WTC11 (cell line): ENCODE results near the gene RPS10. TPM values are rescaled to one million over a fixed set of nuclear protein-coding genes. Genes with fewer than 3 reads are reported as not detected.
A peak's percentile ranks its signal among the peaks of the same experiment; 100 is the strongest.

Source experiments
- ATAC-seq: fragments of 200-7000 bp; cut with Tn5 transposase; 2 replicates; pipeline ENCODE4 v1.10.0; 2021; ENCODE audit warnings: mild to moderate bottlenecking, moderate library complexity
- CTCF ChIA-PET: fragments of 300-600 bp; sonication (Branson Sonifier 250); formaldehyde crosslinking; loops from one replicate; lab custom pipeline; 2021; ENCODE audit warnings: antibody characterized with exemption; lab: Charles Lee
- POLR2A ChIA-PET: fragments of 350-600 bp; sonication (Branson Sonifier 250); formaldehyde crosslinking; loops from one replicate; lab custom pipeline; 2021; ENCODE audit warnings: antibody characterized with exemption; lab: Charles Lee
- DNase-seq: peaks from one replicate; pipeline ENCODE4 v3.0.0; 2021; ENCODE audit warnings: low spot score
- H3K27ac Mint-ChIP-seq: 2 replicates; pipeline ENCODE4 v1.8.0; 2021; ENCODE audit warnings: mixed read lengths
- H3K27me3 Mint-ChIP-seq: 2 replicates; pipeline ENCODE4 v1.8.0; 2021; ENCODE audit warnings: low read depth, mild to moderate bottlenecking, moderate library complexity, mixed read lengths
- H3K36me3 Mint-ChIP-seq: 2 replicates; pipeline ENCODE4 v1.8.0; 2021; ENCODE audit warnings: mixed read lengths
- H3K4me1 Mint-ChIP-seq: 2 replicates; pipeline ENCODE4 v1.8.0; 2022; ENCODE audit warnings: mixed read lengths
- H3K4me3 Mint-ChIP-seq: 2 replicates; pipeline ENCODE4 v1.8.0; 2021; ENCODE audit warnings: mild to moderate bottlenecking, moderate library complexity, mixed read lengths
- H3K9me3 Mint-ChIP-seq: 2 replicates; pipeline ENCODE4 v1.8.0; 2021; ENCODE audit warnings: mixed read lengths
- ATF6 ChIP-seq: sonication (generic); formaldehyde crosslinking; IDR thresholded peaks from 2 replicates; pipeline ENCODE4 v1.8.1; 2023; ENCODE audit warnings: mild to moderate bottlenecking, missing genetic modification reagents
- CREM ChIP-seq: sonication (generic); formaldehyde crosslinking; IDR thresholded peaks from 2 replicates; pipeline ENCODE4 v1.8.1; 2022; ENCODE audit warnings: mild to moderate bottlenecking, missing genetic modification reagents, moderate library complexity
- ERG ChIP-seq: fragments of 250-450 bp; sonication (Bioruptor Pico); IDR thresholded peaks from 2 replicates; pipeline ENCODE4 v1.8.0; 2021; ENCODE audit warnings: mild to moderate bottlenecking
- FOXP1 ChIP-seq: sonication (generic); formaldehyde crosslinking; IDR thresholded peaks from 2 replicates; pipeline ENCODE4 v1.8.0; 2022; ENCODE audit warnings: missing genetic modification reagents, mild to moderate bottlenecking, moderate library complexity, borderline replicate concordance
- HMGA2 ChIP-seq: fragments of 250-450 bp; sonication (Bioruptor Pico); IDR thresholded peaks from 2 replicates; pipeline ENCODE4 v1.4.0; 2021; ENCODE audit warnings: mild to moderate bottlenecking, moderate library complexity
- HMGXB4 ChIP-seq: sonication (generic); formaldehyde crosslinking; IDR thresholded peaks from 2 replicates; pipeline ENCODE4 v1.8.1; 2023; ENCODE audit warnings: mild to moderate bottlenecking, moderate library complexity, missing genetic modification reagents
- IRF1 ChIP-seq: sonication (generic); formaldehyde crosslinking; IDR thresholded peaks from 2 replicates; pipeline ENCODE4 v1.8.0; 2023; ENCODE audit warnings: missing genetic modification reagents
- JAZF1 ChIP-seq: fragments of 250-450 bp; sonication (Bioruptor Pico); IDR thresholded peaks from 2 replicates; pipeline ENCODE4 v1.9.0; 2021; ENCODE audit warnings: moderate library complexity, mild to moderate bottlenecking, inconsistent platforms
- MXD4 ChIP-seq: fragments of 250-450 bp; sonication (Bioruptor Pico); IDR thresholded peaks from 2 replicates; pipeline ENCODE4 v1.8.0; 2021; ENCODE audit warnings: mild to moderate bottlenecking, moderate library complexity, borderline replicate concordance
- NR1H2 ChIP-seq: sonication (generic); formaldehyde crosslinking; IDR thresholded peaks from 2 replicates; pipeline ENCODE4 v1.9.0; 2021; ENCODE audit warnings: mild to moderate bottlenecking, moderate library complexity, missing genetic modification reagents
- NR3C1 ChIP-seq: sonication (generic); formaldehyde crosslinking; conservative IDR thresholded peaks from 2 replicates; pipeline ENCODE4 v1.8.1; 2023; ENCODE audit warnings: low read depth, mild to moderate bottlenecking, missing genetic modification reagents
- OVOL2 ChIP-seq: fragments of 250-450 bp; sonication (Bioruptor Pico); IDR thresholded peaks from 2 replicates; pipeline ENCODE4 v1.9.0; 2021; ENCODE audit warnings: mild to moderate bottlenecking, borderline replicate concordance
- PREB ChIP-seq: sonication (generic); formaldehyde crosslinking; IDR thresholded peaks from 2 replicates; pipeline ENCODE4 v1.8.1; 2022; ENCODE audit warnings: mild to moderate bottlenecking, missing genetic modification reagents, moderate library complexity, borderline replicate concordance
- RORB ChIP-seq: fragments of 250-450 bp; sonication (Bioruptor Pico); IDR thresholded peaks from 2 replicates; pipeline ENCODE4 v1.9.0; 2021; ENCODE audit warnings: mild to moderate bottlenecking
- SMAD4 ChIP-seq: sonication (generic); formaldehyde crosslinking; IDR thresholded peaks from 2 replicates; pipeline ENCODE4 v1.8.0; 2022; ENCODE audit warnings: mild to moderate bottlenecking, missing genetic modification reagents
- TCF7 ChIP-seq: sonication (generic); formaldehyde crosslinking; IDR thresholded peaks from 2 replicates; pipeline ENCODE4 v1.8.0; 2022; ENCODE audit warnings: mild to moderate bottlenecking, low read depth, missing genetic modification reagents, moderate library complexity
- ZNF232 ChIP-seq: sonication (generic); formaldehyde crosslinking; IDR thresholded peaks from 2 replicates; pipeline ENCODE4 v1.8.0; 2022; ENCODE audit warnings: mild to moderate bottlenecking, missing genetic modification reagents
- ZNF263 ChIP-seq: sonication (generic); formaldehyde crosslinking; IDR thresholded peaks from 2 replicates; pipeline ENCODE4 v1.8.1; 2022; ENCODE audit warnings: low read depth, mild to moderate bottlenecking, moderate library complexity, missing genetic modification reagents
- ZNF396 ChIP-seq: fragments of 250-450 bp; sonication (Bioruptor Pico); IDR thresholded peaks from 2 replicates; pipeline ENCODE4 v1.8.0; 2021; ENCODE audit warnings: mild to moderate bottlenecking, moderate library complexity, borderline replicate concordance
- ZNF532 ChIP-seq: fragments of 250-450 bp; sonication (Bioruptor Pico); IDR thresholded peaks from 2 replicates; pipeline ENCODE4 v1.9.0; 2021; ENCODE audit warnings: mild to moderate bottlenecking, borderline replicate concordance
- ZSCAN18 ChIP-seq: fragments of 250-450 bp; sonication (Bioruptor Pico); IDR thresholded peaks from 2 replicates; pipeline ENCODE4 v2.1.2; 2022; ENCODE audit warnings: mild to moderate bottlenecking, moderate library complexity
- total RNA-seq: library from RNA; stranded (reverse); gene quantifications from 3 replicates; pipeline ENCODE4 v1.2.3, GENCODE V29; 2021

Gene RPS10
- total RNA-seq, 1 experiment from 2014 or later = 2,184 TPM

- no peak for TF ChIP-seq TCF7
- TF ChIP-seq RORB (CRISPR knock-in tag) = no peak
- no peak for TF ChIP-seq ERG
- no peak for TF ChIP-seq CREM (CRISPR knock-in tag)
- no peak for TF ChIP-seq ZNF263 (CRISPR knock-in tag)
- TF ChIP-seq IRF1 = no peak
- TF ChIP-seq ZNF396 (CRISPR knock-in tag) = no peak
- TF ChIP-seq HMGXB4 (CRISPR knock-in tag) = peak; percentile 27; the same call in 1 of the 2 replicates
- TF ChIP-seq SMAD4 (CRISPR knock-in tag) = 0 out of 2 replicates have a peak, but pooled peaks have one; percentile 51
- TF ChIP-seq ATF6 (CRISPR knock-in tag) = no peak
- TF ChIP-seq FOXP1 = peak; percentile 53; the same call in 1 of the 2 replicates
- TF ChIP-seq HMGA2 (CRISPR knock-in tag) = no peak
- TF ChIP-seq NR3C1 = no peak
- no peak for TF ChIP-seq ZNF232 (CRISPR knock-in tag)
- no peak for TF ChIP-seq ZNF532 (CRISPR knock-in tag)
Observed at GRCh38 chr6:34391786-34392496, 33.9 kb downstream of the RPS10 start (continued).

GRCh38 chr6:34391473-34391785 is 34.4 kb downstream of the RPS10 start:
- ChIA-PET CTCF (interaction anchor here (1.0 to 1.3 kb wide), 2 partner anchors 142 to 228 kb away, joined by 3 to 8 read pairs; no protein-coding TSS in a partner anchor), POLR2A (no interaction called here)
- no peak for DNase-seq
- H3K4me3 Mint-ChIP-seq = no peak overlapping the region
- peaks cover 10% of the 10 kb centered on the region for H3K9me3 Mint-ChIP-seq
- H3K4me1 Mint-ChIP-seq = peaks cover 18% of the 10 kb centered on the region
- no peak for ATAC-seq
- H3K27me3 Mint-ChIP-seq = no peaks in the 10 kb centered on the region; the same call in 1 of the 2 replicates
- no peak overlapping the region for H3K27ac Mint-ChIP-seq
- peaks cover 9% of the 10 kb centered on the region for H3K36me3 Mint-ChIP-seq
- TF ChIP-seq MXD4 (no peak), TCF7 (no peak), PREB (CRISPR knock-in tag) (no peak), JAZF1 (CRISPR knock-in tag) (no peak), ZSCAN18 (CRISPR knock-in tag) (no peak), NR1H2 (CRISPR knock-in tag) (no peak), SMAD4 (CRISPR knock-in tag) (no peak), ERG (no peak), ZNF396 (CRISPR knock-in tag) (no peak), OVOL2 (CRISPR knock-in tag) (no peak)
